Endothelial cell (in vitro differentiated cells): ENCODE measurements around the gene PHKG2. TPM values are rescaled to one million over a fixed set of nuclear protein-coding genes. Genes with fewer than 3 reads are reported as not detected.

Experiments used
- DNase-seq: peaks from one replicate; pipeline ENCODE4 v3.0.0; 2021; ENCODE audit warnings: low spot score
- H3K27ac Mint-ChIP-seq: one replicate; pipeline ENCODE4 v1.8.0; 2021; ENCODE audit warnings: mixed read lengths, inconsistent platforms; ENCODE audit not compliant: unreplicated experiment
- H3K27me3 Mint-ChIP-seq: one replicate; pipeline ENCODE4 v1.8.0; 2021; ENCODE audit warnings: mild to moderate bottlenecking, moderate library complexity, mixed read lengths, inconsistent platforms; ENCODE audit not compliant: unreplicated experiment
- H3K36me3 Mint-ChIP-seq: one replicate; pipeline ENCODE4 v1.8.0; 2021; ENCODE audit warnings: mild to moderate bottlenecking, low read depth, mixed read lengths, inconsistent platforms; ENCODE audit not compliant: unreplicated experiment
- H3K4me1 Mint-ChIP-seq: one replicate; pipeline ENCODE4 v1.8.0; 2021; ENCODE audit warnings: mild to moderate bottlenecking, mixed read lengths, inconsistent platforms; ENCODE audit not compliant: unreplicated experiment
- H3K4me3 Mint-ChIP-seq: one replicate; pipeline ENCODE4 v1.8.0; 2021; ENCODE audit warnings: mild to moderate bottlenecking, mixed read lengths, inconsistent platforms; ENCODE audit not compliant: unreplicated experiment
- H3K9me3 Mint-ChIP-seq: one replicate; pipeline ENCODE4 v1.8.0; 2021; ENCODE audit warnings: mixed read lengths, inconsistent platforms; ENCODE audit not compliant: unreplicated experiment
- long read RNA-seq: library from polyadenylated mRNA; unstranded; transcript quantifications from one replicate; pipeline ENCODE4 v2.0.0, GENCODE V29; 2020; ENCODE audit not compliant: unreplicated experiment
- total RNA-seq: library from RNA; stranded (reverse); fragmentation: NEBNext Ultra II Directional; extraction: Animal tissue kit (Norgen Biotek cat#: 25700); gene quantifications from one replicate; pipeline ENCODE4 v1.2.1, GENCODE V29; 2021; ENCODE audit not compliant: unreplicated experiment
- TF ChIP-seq, protein P1 (sequence below): fragments of 200-600 bp; sonication (generic); IDR thresholded peaks from one replicate; pipeline ENCODE4 v1.5.0; 2021; ENCODE audit warnings: antibody characterized with exemption; ENCODE audit not compliant: unreplicated experiment

PHKG2 gene, protein sequence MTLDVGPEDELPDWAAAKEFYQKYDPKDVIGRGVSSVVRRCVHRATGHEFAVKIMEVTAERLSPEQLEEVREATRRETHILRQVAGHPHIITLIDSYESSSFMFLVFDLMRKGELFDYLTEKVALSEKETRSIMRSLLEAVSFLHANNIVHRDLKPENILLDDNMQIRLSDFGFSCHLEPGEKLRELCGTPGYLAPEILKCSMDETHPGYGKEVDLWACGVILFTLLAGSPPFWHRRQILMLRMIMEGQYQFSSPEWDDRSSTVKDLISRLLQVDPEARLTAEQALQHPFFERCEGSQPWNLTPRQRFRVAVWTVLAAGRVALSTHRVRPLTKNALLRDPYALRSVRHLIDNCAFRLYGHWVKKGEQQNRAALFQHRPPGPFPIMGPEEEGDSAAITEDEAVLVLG
- total RNA-seq = 27.5 TPM
- long read RNA-seq, full-length matches to known transcripts = 10 of 18 reads
- long read RNA-seq, partial matches to known transcripts = 1 of 18 reads
- long read RNA-seq, other reads (novel, unspliced or antisense) = 7 of 18 reads

DNA sequence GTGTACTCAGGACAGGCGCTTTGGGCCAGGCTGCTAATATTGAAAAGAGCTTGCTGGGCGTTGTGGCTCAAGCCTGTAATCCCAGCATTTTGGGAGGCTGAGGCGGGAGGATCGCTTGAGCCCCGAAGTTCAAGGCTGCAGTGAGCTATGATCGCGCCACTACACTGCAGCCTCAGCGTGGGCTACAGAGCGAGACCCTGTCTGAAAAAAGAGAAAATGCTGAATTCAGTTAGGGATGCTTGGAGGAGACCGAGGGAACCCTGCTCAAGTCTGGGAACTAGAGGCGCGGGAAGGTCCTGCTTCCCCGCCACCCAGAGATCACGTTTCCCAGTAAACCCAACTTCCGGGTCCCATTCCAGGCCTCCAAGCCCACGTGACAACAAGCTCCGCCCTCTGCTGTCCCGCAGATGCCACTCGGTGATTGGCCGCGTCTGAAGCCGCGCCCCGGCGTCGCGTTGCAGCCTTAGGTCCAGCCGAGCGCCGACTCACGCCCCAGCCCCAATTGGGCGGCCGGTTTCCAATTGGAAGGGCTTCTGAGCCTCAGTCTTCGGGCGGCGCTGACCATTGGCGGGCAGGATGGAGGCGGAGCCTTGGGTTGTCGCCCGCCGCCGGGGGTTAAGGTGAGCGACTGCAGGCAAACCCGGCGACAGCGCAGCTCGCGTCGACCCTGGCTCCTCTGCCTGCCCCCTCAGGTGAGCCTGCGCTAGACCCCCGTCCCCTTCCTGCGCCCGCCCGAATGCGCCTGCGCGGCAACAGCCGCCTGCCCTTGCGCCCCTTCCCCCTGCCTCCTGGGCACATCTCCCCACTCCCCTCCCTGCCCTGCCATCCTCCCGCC, at the start of gene PHKG2:
Gene PHKG2, plus strand, starts transcription at position 627 of the 835 bp plus-strand sequence. CDS start 396 bp downstream, outside the sequence.
- Mint-ChIP-seq H3K4me1 (peaks cover 12% of the 10 kb centered on the region), H3K9me3 (no peaks in the 10 kb centered on the region), H3K27me3 (peaks cover 6% of the 10 kb centered on the region), H3K36me3 (peaks cover 26% of the 10 kb centered on the region), H3K27ac (peak within 1 kb of the TSS; percentile 79), H3K4me3 (peak within 1 kb of the TSS; percentile 98)
- peak; percentile 98 for DNase-seq
- TF ChIP-seq, protein P1, sequence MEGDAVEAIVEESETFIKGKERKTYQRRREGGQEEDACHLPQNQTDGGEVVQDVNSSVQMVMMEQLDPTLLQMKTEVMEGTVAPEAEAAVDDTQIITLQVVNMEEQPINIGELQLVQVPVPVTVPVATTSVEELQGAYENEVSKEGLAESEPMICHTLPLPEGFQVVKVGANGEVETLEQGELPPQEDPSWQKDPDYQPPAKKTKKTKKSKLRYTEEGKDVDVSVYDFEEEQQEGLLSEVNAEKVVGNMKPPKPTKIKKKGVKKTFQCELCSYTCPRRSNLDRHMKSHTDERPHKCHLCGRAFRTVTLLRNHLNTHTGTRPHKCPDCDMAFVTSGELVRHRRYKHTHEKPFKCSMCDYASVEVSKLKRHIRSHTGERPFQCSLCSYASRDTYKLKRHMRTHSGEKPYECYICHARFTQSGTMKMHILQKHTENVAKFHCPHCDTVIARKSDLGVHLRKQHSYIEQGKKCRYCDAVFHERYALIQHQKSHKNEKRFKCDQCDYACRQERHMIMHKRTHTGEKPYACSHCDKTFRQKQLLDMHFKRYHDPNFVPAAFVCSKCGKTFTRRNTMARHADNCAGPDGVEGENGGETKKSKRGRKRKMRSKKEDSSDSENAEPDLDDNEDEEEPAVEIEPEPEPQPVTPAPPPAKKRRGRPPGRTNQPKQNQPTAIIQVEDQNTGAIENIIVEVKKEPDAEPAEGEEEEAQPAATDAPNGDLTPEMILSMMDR = no peak

DNA sequence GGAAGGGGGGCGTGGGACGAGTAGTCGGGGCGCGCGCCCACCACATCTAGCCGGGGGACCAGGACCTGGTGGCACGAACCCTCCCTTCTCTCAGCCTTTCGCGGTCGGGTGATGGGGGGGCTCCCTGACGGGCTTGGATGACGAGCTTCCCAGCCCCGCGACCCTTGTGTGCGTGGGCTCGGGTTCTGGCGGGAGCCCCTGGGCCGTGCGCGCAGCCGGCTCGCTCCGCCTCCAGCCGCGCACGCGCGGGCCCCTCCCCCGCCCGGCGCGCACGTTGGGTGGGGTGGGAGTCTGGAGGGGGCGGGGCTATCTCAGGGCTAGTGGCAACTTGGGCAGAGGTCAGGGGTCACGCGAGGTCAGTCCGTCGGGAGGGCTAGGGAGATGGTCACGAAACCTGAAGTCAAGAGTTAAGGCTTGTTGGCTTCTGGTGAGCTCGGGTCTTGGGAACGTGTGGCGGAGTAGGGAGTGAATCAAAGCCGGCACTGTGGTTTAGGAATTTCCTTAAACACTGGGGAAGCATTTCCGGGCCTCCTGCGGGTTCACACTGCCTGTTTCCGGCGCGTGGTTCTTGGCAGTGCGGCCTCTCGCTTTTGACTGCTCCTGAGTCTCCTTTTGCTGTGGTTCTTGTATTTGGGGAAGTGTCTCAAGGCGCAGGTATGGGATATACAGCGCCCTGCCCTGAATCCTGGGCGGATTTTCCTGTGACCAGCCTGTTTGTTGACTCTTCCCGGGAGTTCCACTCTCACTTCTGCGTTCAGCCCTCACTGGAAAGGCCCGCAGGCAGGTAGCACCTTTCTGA, 49.2 kb upstream of the PHKG2 start, which contains the start of gene SRCAP:
Gene SRCAP, plus strand, starts transcription at position 356 of the 799 bp plus-strand sequence. CDS start 1,654 bp downstream, outside the sequence.
- DNase-seq = peak; percentile 86
- Mint-ChIP-seq H3K9me3 (no peaks in the 10 kb centered on the region), H3K4me1 (peaks cover 15% of the 10 kb centered on the region), H3K36me3 (peaks cover 23% of the 10 kb centered on the region), H3K4me3 (peak within 1 kb of the TSS; percentile 98), H3K27ac (peak within 1 kb of the TSS; percentile 99), H3K27me3 (peaks cover 22% of the 10 kb centered on the region)
- TF ChIP-seq, protein P1 = no peak

DNA sequence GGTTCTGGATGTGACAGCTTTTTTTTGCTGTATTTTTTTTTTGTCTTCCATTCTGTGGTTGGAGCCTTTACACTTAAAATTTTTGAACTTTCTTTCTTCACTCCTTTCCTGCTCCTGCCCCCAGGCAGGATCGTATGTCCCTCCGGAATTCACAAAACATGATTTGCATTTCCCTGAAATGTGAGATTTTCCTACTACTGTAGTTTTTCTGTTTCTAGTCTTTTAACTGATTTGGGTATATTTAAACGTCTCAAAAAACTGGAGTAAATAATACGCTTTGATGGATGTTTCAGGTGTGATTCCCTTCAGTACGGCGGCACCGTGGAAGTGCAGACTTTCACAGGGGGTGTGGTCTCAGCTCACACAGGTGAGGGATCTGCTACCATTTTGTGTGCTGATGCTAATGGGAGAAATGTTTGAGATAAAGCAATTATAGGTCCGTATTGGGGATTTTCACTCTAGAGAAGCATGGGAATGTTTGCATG, 48.6 kb upstream of the PHKG2 start:
- Mint-ChIP-seq H3K4me3 (peak overlapping the region; percentile 98), H3K9me3 (no peaks in the 10 kb centered on the region), H3K36me3 (peaks cover 25% of the 10 kb centered on the region), H3K27ac (peak overlapping the region; percentile 99), H3K4me1 (peaks cover 15% of the 10 kb centered on the region), H3K27me3 (peaks cover 22% of the 10 kb centered on the region)
- DNase-seq = no peak
- TF ChIP-seq, protein P1 = no peak

DNA sequence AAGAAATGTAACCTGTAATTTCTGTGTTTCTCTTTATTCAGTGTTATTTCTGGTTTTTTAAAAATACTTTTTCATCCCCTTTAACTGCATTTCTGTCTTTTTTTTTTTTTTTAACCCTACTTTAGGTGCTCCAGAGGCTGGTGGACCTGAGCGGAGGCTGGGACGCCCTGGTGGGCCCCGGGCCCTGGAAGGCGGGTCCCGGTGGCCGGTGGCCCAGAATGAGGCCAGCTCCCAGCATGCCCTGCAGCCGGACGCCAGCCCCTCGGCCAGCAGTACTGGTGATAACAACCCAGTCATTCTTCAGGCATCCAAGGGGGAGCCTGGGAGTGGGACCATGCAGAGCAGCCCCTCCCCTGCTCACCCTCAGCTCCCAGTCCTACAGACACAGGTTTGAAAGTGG, 47.7 kb upstream of the PHKG2 start:
- Mint-ChIP-seq H3K27me3 (peaks cover 18% of the 10 kb centered on the region), H3K4me3 (peak overlapping the region; percentile 15), H3K27ac (peak overlapping the region; percentile 99), H3K4me1 (peaks cover 10% of the 10 kb centered on the region), H3K9me3 (no peaks in the 10 kb centered on the region), H3K36me3 (peaks cover 20% of the 10 kb centered on the region)
- TF ChIP-seq, protein P1 = no peak
- no peak for DNase-seq
